GM12872 (cell line): ENCODE results near the gene ABCA4.

Experiments used
- CTCF ChIP-seq: IDR thresholded peaks from 3 replicates; pipeline ENCODE4 v1.5.1; 2011; ENCODE audit warnings: low read depth, mild to moderate bottlenecking, low read length, moderate library complexity; ENCODE audit not compliant: insufficient read depth

ABCA4 gene

DNA sequence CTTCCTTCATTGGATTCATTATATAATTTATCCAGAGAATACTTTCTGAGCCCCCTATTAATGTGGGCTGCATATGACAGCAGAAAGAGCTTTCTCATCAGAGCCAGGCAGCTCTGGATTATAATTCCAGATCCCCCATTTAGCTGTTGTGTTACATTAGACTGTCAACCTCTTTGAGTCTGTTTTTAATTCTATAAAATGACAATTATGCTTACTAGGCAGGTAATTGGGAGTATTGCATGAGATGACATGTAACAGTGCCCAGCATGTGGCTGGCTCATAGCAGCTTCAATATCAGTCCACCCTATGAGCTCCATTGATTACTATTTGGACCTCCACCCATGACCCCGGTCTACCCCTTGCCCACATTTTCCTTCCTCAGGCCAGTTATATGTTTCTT is 49.6 kb downstream of the ABCA4 start:
- no peak for TF ChIP-seq CTCF

GRCh38 chr1:94070865-94071264 is 50.1 kb downstream of the ABCA4 start:
- no peak for TF ChIP-seq CTCF

DNA sequence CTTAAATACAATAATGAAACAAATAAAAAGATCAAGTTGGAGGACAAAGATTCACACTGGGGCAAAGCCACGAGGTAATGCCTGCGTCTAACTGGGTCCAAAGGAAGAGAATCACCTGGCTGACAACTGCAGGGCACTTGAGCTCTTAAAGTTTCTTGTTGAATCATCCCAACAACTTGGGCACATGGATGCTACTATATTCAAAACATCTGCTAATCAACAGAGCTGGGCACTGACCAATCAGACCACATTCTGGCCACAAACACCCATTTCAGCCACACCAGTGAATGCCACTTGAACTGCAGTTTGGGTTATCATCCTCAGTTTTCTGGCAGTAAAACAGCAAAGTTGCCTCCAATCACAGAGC is 51.0 kb downstream of the ABCA4 start:
- TF ChIP-seq CTCF = no peak

- no peak for TF ChIP-seq CTCF
Observed at GRCh38 chr1:94068999-94069918, 51.7 kb downstream of the ABCA4 start.

- no peak for TF ChIP-seq CTCF
Observed at GRCh38 chr1:94068096-94068998, 52.6 kb downstream of the ABCA4 start.

GRCh38 chr1:94067196-94067595 is 53.8 kb downstream of the ABCA4 start:
- TF ChIP-seq CTCF = no peak

DNA sequence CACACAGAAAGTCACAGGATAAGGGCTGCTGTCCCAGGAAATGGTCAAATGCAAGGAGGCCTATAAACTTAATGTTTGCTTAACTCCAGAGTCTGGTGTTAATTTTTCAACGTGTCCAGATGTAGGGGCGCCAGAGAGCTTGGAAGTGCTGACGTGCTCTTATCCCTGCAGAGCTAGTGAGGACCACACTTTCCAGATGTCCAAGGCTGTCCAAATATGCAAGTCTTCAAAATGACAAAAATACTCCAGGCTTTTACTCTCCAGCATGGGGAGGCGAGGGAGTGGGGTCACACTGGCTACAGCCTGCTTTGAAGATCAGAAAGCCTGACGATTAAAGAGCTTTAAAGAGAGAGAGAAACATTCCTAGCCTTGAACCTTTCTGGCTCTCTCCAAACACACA is 57.6 kb downstream of the ABCA4 start:
- TF ChIP-seq CTCF = peak; percentile 21; the same call in 1 of the 3 replicates
